Neural progenitor cell (in vitro differentiated cells): Measurements from ENCODE around the gene NR1D1. TPM values are rescaled to one million over a fixed set of nuclear protein-coding genes. Genes with fewer than 3 reads are reported as not detected.

Experiments
- DNase-seq: peaks from one replicate; pipeline ENCODE4 v3.0.0-alpha.2; 2016; ENCODE audit warnings: low spot score
- H2AFZ ChIP-seq: fragments of 200-600 bp; sonication (generic); replicated peaks from 2 replicates; pipeline ENCODE4 v1.6.1; 2016; ENCODE audit warnings: antibody characterized with exemption
- H3F3A ChIP-seq: fragments of 200-600 bp; sonication (generic); 2 replicates; pipeline ENCODE4 v1.6.1; 2016; ENCODE audit warnings: antibody characterized with exemption, low read depth
- H3K27ac ChIP-seq: fragments of 200-600 bp; sonication (generic); 2 replicates; pipeline ENCODE4 v1.5.1; 2016; ENCODE audit warnings: mild to moderate bottlenecking
- H3K27me3 ChIP-seq: fragments of 200-600 bp; sonication (generic); 2 replicates; pipeline ENCODE4 v1.6.1; 2016; ENCODE audit warnings: mild to moderate bottlenecking, moderate library complexity
- H3K36me3 ChIP-seq: fragments of 200-600 bp; sonication (generic); 2 replicates; pipeline ENCODE4 v1.5.1; 2016
- H3K4me1 ChIP-seq: fragments of 200-600 bp; sonication (generic); 2 replicates; pipeline ENCODE4 v1.6.1; 2016; ENCODE audit warnings: mixed run types
- H3K4me2 ChIP-seq: fragments of 200-600 bp; sonication (generic); 2 replicates; pipeline ENCODE4 v1.6.1; 2016
- H3K4me3 ChIP-seq: fragments of 200-600 bp; sonication (generic); 2 replicates; pipeline ENCODE4 v1.5.1; 2016
- H3K79me2 ChIP-seq: fragments of 200-600 bp; sonication (generic); 2 replicates; pipeline ENCODE4 v1.6.1; 2016; ENCODE audit warnings: low read depth
- H3K9ac ChIP-seq: fragments of 200-600 bp; sonication (generic); 2 replicates; pipeline ENCODE4 v1.6.1; 2016
- H3K9me3 ChIP-seq: fragments of 200-600 bp; sonication (generic); 2 replicates; pipeline ENCODE4 v1.5.1; 2016; ENCODE audit warnings: low read depth
- H4K20me1 ChIP-seq: fragments of 200-600 bp; sonication (generic); 2 replicates; pipeline ENCODE4 v1.6.1; 2016; ENCODE audit warnings: low read depth
- H3K27ac Mint-ChIP-seq: 3 replicates; pipeline ENCODE4 v1.8.0; 2021; ENCODE audit warnings: mixed read lengths
- H3K27me3 Mint-ChIP-seq: 2 replicates; pipeline ENCODE4 v1.8.0; 2022; ENCODE audit warnings: low read depth, mild to moderate bottlenecking, inconsistent platforms, moderate library complexity, mixed read lengths; ENCODE audit not compliant: insufficient read depth
- H3K36me3 Mint-ChIP-seq: 3 replicates; pipeline ENCODE4 v1.8.0; 2021; ENCODE audit warnings: mixed read lengths
- H3K4me1 Mint-ChIP-seq: 3 replicates; pipeline ENCODE4 v1.8.0; 2021; ENCODE audit warnings: mixed read lengths
- H3K4me3 Mint-ChIP-seq: 3 replicates; pipeline ENCODE4 v1.8.0; 2021; ENCODE audit warnings: mild to moderate bottlenecking, moderate library complexity, mixed read lengths
- H3K9me3 Mint-ChIP-seq: 3 replicates; pipeline ENCODE4 v1.8.0; 2020; ENCODE audit warnings: mixed read lengths
- EZH2 ChIP-seq: fragments of 200-600 bp; sonication (generic); IDR thresholded peaks from 2 replicates; pipeline ENCODE4 v1.6.1; 2017; ENCODE audit warnings: antibody characterized with exemption, mild to moderate bottlenecking, moderate library complexity
- EZH2phosphoT487 ChIP-seq: fragments of 200-600 bp; sonication (generic); IDR thresholded peaks from 2 replicates; pipeline ENCODE4 v1.6.1; 2017; ENCODE audit warnings: antibody characterized with exemption
- total RNA-seq: library from RNA; depleted of rRNA; stranded (reverse); fragments of >200 nt; gene quantifications from 2 replicates; pipeline ENCODE4 v1.2.3, GENCODE V29; 2015; ENCODE audit warnings: low replicate concordance
- TF ChIP-seq, protein P1 (sequence below): fragments of 200-600 bp; sonication (generic); IDR thresholded peaks from 2 replicates; pipeline ENCODE4 v1.5.1; 2017; ENCODE audit warnings: antibody characterized with exemption, mild to moderate bottlenecking

NR1D1 gene
- total RNA-seq, 1 donor from 2014 or later: 0.24 TPM

DNA sequence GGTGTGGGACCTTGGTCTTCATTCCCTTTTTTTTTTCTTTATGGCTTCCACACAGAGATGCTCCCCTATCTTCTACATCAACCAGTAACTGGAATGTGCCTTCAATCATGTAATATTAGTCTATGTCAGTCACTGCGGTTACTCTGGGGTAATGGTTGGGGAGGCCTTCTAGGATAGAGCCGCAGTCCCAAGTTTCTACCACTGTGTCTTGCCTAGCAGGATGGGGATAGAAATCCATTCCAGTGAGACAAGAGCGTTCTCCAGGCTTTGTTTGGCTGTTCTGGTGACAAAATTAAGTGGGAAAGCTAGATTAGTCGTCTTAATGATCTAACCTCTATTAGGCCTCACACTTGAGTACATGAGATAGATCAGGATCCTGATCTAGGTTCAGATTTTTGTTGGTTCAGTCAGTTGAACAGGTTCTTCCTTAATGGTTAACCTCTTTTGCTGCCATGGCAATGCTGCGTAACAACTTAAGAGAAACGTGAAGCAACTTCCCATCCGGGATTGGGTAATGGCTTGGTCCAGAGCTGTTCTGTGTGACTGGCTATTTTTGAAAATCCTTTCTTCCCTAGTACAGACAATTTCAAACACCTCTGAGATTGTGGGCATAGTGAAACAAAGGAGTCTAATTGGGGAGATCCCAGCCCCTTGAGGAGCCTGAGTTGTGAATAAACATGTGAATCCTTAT, 30.1 kb upstream of the NR1D1 start:
- Histone ChIP-seq H3K9me3 (no peaks in the 10 kb centered on the region), H3K27ac (peak overlapping the region; percentile 0), H2AFZ (no peak overlapping the region), H4K20me1 (peaks cover 23% of the 10 kb centered on the region), H3K4me3 (no peak overlapping the region), H3K79me2 (peaks cover 89% of the 10 kb centered on the region), H3K27me3 (no peaks in the 10 kb centered on the region), H3K4me2 (no peak overlapping the region), H3F3A (peaks cover 50% of the 10 kb centered on the region), H3K4me1 (peaks cover 6% of the 10 kb centered on the region), H3K9ac (no peak overlapping the region), H3K36me3 (peaks cover 43% of the 10 kb centered on the region)
- Mint-ChIP-seq H3K36me3 (peaks cover 64% of the 10 kb centered on the region), H3K27ac (no peak overlapping the region), H3K4me3 (no peak overlapping the region), H3K9me3 (no peaks in the 10 kb centered on the region), H3K4me1 (no peaks in the 10 kb centered on the region), H3K27me3 (no peaks in the 10 kb centered on the region)
- DNase-seq: no peak
- TF ChIP-seq EZH2: no peak
- no peak for TF ChIP-seq EZH2phosphoT487
- TF ChIP-seq, protein P1, sequence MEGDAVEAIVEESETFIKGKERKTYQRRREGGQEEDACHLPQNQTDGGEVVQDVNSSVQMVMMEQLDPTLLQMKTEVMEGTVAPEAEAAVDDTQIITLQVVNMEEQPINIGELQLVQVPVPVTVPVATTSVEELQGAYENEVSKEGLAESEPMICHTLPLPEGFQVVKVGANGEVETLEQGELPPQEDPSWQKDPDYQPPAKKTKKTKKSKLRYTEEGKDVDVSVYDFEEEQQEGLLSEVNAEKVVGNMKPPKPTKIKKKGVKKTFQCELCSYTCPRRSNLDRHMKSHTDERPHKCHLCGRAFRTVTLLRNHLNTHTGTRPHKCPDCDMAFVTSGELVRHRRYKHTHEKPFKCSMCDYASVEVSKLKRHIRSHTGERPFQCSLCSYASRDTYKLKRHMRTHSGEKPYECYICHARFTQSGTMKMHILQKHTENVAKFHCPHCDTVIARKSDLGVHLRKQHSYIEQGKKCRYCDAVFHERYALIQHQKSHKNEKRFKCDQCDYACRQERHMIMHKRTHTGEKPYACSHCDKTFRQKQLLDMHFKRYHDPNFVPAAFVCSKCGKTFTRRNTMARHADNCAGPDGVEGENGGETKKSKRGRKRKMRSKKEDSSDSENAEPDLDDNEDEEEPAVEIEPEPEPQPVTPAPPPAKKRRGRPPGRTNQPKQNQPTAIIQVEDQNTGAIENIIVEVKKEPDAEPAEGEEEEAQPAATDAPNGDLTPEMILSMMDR: no peak

DNA sequence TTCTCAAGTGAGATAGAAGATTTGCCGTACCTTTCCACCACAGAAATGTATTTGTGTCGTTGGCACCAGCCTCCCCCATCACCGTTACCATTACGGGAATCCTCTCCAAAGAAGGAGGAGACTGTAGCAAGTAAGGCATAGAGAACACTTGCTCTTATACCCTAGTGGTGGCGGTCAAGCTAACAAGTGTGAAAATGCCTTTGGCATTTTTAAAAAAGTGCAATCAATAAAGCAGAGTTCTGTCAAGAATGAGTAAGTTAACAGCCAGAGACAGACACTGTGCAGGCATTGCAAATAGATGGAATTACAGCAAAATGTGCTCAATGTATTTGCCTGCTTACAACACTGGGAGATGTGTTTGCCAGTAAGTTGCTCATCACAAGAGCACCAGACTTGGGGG, 29.1 kb upstream of the NR1D1 start:
- Mint-ChIP-seq H3K27ac (no peak overlapping the region), H3K36me3 (peaks cover 56% of the 10 kb centered on the region), H3K27me3 (no peaks in the 10 kb centered on the region), H3K4me3 (no peak overlapping the region), H3K9me3 (no peaks in the 10 kb centered on the region), H3K4me1 (peaks cover 7% of the 10 kb centered on the region)
- Histone ChIP-seq H4K20me1 (peaks cover 27% of the 10 kb centered on the region), H3K27me3 (no peaks in the 10 kb centered on the region), H3K4me3 (no peak overlapping the region), H2AFZ (no peak overlapping the region), H3K4me1 (peaks cover 9% of the 10 kb centered on the region), H3K4me2 (no peak overlapping the region), H3F3A (peaks cover 40% of the 10 kb centered on the region), H3K27ac (no peak overlapping the region), H3K36me3 (peaks cover 40% of the 10 kb centered on the region), H3K79me2 (peaks cover 90% of the 10 kb centered on the region), H3K9ac (no peak overlapping the region), H3K9me3 (no peaks in the 10 kb centered on the region)
- TF ChIP-seq, protein P1: no peak
- TF ChIP-seq EZH2phosphoT487: no peak
- no peak for TF ChIP-seq EZH2
- no peak for DNase-seq

DNA sequence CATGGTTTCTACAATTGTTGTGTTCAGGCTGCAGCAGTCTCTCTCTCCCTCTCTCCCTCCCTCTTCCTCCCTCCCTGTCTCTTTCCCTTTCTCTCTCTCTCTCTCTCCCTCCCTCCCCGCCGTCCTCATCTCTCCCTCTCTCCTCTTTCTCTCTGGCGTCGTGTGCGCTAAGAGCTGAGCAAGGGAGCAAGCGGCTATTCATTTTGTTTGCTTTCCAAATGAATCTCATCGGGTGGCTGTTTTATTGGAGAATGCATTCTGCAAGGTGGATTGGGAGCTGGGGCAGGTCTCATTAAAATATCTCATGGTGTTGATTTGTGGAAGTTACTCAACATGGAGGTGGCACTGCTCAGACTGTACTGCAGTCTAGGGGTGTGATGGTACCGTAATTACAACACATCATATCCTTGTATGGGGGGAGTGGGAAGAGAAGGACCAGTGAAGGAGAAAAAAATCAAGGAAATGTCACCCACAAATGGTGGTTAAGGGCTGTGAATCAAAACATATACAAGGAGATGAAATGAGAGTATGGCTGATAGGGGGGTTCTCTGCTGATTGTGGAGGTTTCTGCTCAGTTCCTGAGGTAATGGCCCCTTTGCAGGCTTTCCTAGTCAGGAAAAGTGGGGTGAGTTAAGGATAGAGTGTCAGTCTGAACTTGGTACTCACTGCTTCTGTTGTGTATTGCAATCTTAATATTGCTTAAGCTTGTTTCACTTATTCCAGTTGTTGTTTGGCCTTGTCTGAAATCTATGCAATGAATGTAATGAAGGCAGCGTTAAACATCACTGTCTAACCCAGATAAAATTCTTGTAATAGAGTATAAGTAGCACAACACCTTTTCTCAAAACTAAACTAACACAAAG, 24.1 kb upstream of the NR1D1 start:
- TF ChIP-seq EZH2 (no peak), EZH2phosphoT487 (no peak)
- TF ChIP-seq, protein P1: no peak
- Histone ChIP-seq H4K20me1 (peaks cover 44% of the 10 kb centered on the region), H3K27me3 (no peaks in the 10 kb centered on the region), H3K4me2 (peak overlapping the region; percentile 92), H3K9me3 (no peaks in the 10 kb centered on the region), H3K4me1 (peaks cover 22% of the 10 kb centered on the region), H3K36me3 (peaks cover 12% of the 10 kb centered on the region), H3F3A (peaks cover 46% of the 10 kb centered on the region), H2AFZ (no peak overlapping the region), H3K79me2 (peaks cover 100% of the 10 kb centered on the region), H3K27ac (no peak overlapping the region), H3K9ac (peak overlapping the region; percentile 88), H3K4me3 (peak overlapping the region; percentile 99)
- Mint-ChIP-seq H3K27ac (no peak overlapping the region), H3K4me1 (peaks cover 27% of the 10 kb centered on the region), H3K27me3 (peaks cover 2% of the 10 kb centered on the region), H3K36me3 (peaks cover 23% of the 10 kb centered on the region), H3K9me3 (no peaks in the 10 kb centered on the region), H3K4me3 (peak overlapping the region; percentile 96)
- DNase-seq: no peak
